HCT116 (cell line): ENCODE measurements around the gene TCERG1L. TPM values are rescaled to one million over a fixed set of nuclear protein-coding genes. Genes with fewer than 3 reads are reported as not detected.
"Not testable (repeated sequence)": the region's sequence is repeated elsewhere in the genome, so short reads cannot be mapped to it uniquely, and the experiment has no call there.

ENCODE experiments used
- ATAC-seq: fragments of 200-7000 bp; cut with Tn5 transposase; 2 replicates; pipeline ENCODE4 v1.9.1; 2020; ENCODE audit warnings: mild to moderate bottlenecking, moderate library complexity
- BruUV-seq: library from RNA; stranded (reverse); fragments of 400-500 nt; replicated peaks from 2 replicates; lab custom pipeline; 2021; lab: Mats Ljungman, UMichigan
- CTCF ChIA-PET: fragments of 300-600 bp; sonication (Branson Sonifier 250); formaldehyde crosslinking; loops from one replicate; lab custom pipeline; 2021; ENCODE audit warnings: antibody characterized with exemption; lab: Charles Lee
- POLR2A ChIA-PET: fragments of 300-600, 350-600 bp; sonication (Branson Sonifier 250); formaldehyde crosslinking; loops from one replicate; lab custom pipeline; 2021; ENCODE audit warnings: antibody characterized with exemption; lab: Charles Lee
- RAD21 ChIA-PET, 2 experiments: fragments of 300-600 bp; sonication (Branson Sonifier 250); formaldehyde crosslinking; loops; one replicate each; lab custom pipeline; 2023; ENCODE audit warnings: low total read pairs in 2 of 2; ENCODE audit not compliant: uncharacterized antibody in 2 of 2, unreplicated experiment in 2 of 2, low non-redundant PET in 1 of 2; lab: Charles Lee
- DNase-seq: peaks from one replicate; pipeline ENCODE4 v3.0.0-alpha.2; 2010; ENCODE audit warnings: low read depth, low spot score
- H2AFZ ChIP-seq: fragments of 200-600 bp; shearing (Covaris generic), sonication (generic); 2 replicates; pipeline ENCODE4 v1.6.1; 2017; ENCODE audit warnings: low read depth, mixed run types, mixed read lengths, antibody characterized with exemption, low read length; ENCODE audit not compliant: poor library complexity, severe bottlenecking
- H3K27ac ChIP-seq: 2 replicates; pipeline ENCODE4 v1.5.1; 2012; ENCODE audit warnings: low read depth, low read length
- H3K27me3 ChIP-seq: fragments of 200-600 bp; sonication (generic); 2 replicates; pipeline ENCODE4 v1.6.1; 2016; ENCODE audit warnings: mixed run types, low read length, mixed read lengths; ENCODE audit not compliant: insufficient read depth
- H3K36me3 ChIP-seq, 2 experiments: fragments of 200-500 bp in 1 of 2; fragments of 200-600 bp in 1 of 2; sonication (Bioruptor generic) in 1 of 2; sonication (generic) in 1 of 2; 2 replicates each; pipeline versions ENCODE4 v1.5.1 to v1.6.1; 2014 to 2016; ENCODE audit warnings: low read length in 2 of 2, inconsistent platforms in 1 of 2, mixed read lengths in 1 of 2, mixed run types in 1 of 2; ENCODE audit not compliant: insufficient read depth in 2 of 2, control insufficient read depth in 1 of 2
- H3K4me1 ChIP-seq, 2 experiments: fragments of 200-600 bp in 1 of 2; sonication (generic) in 1 of 2; 2 replicates each; pipeline versions ENCODE4 v1.5.1 to v1.6.1; 2012 to 2017; ENCODE audit warnings: low read length in 2 of 2, inconsistent platforms in 1 of 2, mild to moderate bottlenecking in 1 of 2, mixed read lengths in 1 of 2, mixed run types in 1 of 2, moderate library complexity in 1 of 2; ENCODE audit not compliant: insufficient read depth in 2 of 2, control insufficient read depth in 1 of 2
- H3K4me2 ChIP-seq: fragments of 200-600 bp; sonication (generic); 2 replicates; pipeline ENCODE4 v1.6.1; 2017; ENCODE audit warnings: mixed run types, low read length, mixed read lengths
- H3K4me3 ChIP-seq, 2 experiments: fragments of 200-600 bp in 1 of 2; sonication (generic) in 1 of 2; replicated peaks in 1 of 2; 2 replicates each; pipeline ENCODE4 v1.5.1; 2011 to 2016; ENCODE audit warnings: low read length in 2 of 2, control low read depth in 1 of 2, low read depth in 1 of 2, mild to moderate bottlenecking in 1 of 2, mixed read lengths in 1 of 2, mixed run types in 1 of 2
- H3K79me2 ChIP-seq: fragments of 200-600 bp; sonication (generic); 2 replicates; pipeline ENCODE4 v1.6.1; 2017; ENCODE audit warnings: mild to moderate bottlenecking, mixed run types, low read length, moderate library complexity, mixed read lengths; ENCODE audit not compliant: insufficient read depth
- H3K9ac ChIP-seq: fragments of 200-600 bp; sonication (generic); 2 replicates; pipeline ENCODE4 v1.6.1; 2016; ENCODE audit warnings: low read length, mixed read lengths
- H3K9me2 ChIP-seq: fragments of 200-600 bp; sonication (generic), shearing (Covaris generic); 2 replicates; pipeline ENCODE4 v1.6.1; 2017; ENCODE audit warnings: mixed run types, mild to moderate bottlenecking, moderate library complexity; ENCODE audit not compliant: insufficient read depth
- H3K9me3 ChIP-seq, 2 experiments: fragments of 200-500 bp in 1 of 2; fragments of 200-600 bp in 1 of 2; sonication (Bioruptor generic) in 1 of 2; sonication (generic) in 1 of 2; 2 replicates each; pipeline ENCODE4 v1.6.1; 2014 to 2017; ENCODE audit warnings: low read length in 2 of 2, mixed read lengths in 2 of 2, inconsistent platforms in 1 of 2, low read depth in 1 of 2, mild to moderate bottlenecking in 1 of 2, mixed run types in 1 of 2, moderate library complexity in 1 of 2; ENCODE audit not compliant: control insufficient read depth in 1 of 2, insufficient read depth in 1 of 2
- H4K20me1 ChIP-seq: fragments of 200-600 bp; sonication (generic), shearing (Covaris generic); 2 replicates; pipeline ENCODE4 v1.6.1; 2017; ENCODE audit warnings: mixed run types, mild to moderate bottlenecking, moderate library complexity; ENCODE audit not compliant: insufficient read depth
- EGR1 ChIP-seq: IDR thresholded peaks from 2 replicates; pipeline ENCODE4 v1.6.1; 2012; ENCODE audit warnings: low read depth
- ELF1 ChIP-seq: IDR thresholded peaks from 2 replicates; pipeline ENCODE4 v1.6.1; 2012; ENCODE audit warnings: low read depth, borderline replicate concordance
- EZH2 ChIP-seq: fragments of 200-600 bp; sonication (generic); IDR thresholded peaks from 2 replicates; pipeline ENCODE4 v1.6.1; 2017; ENCODE audit warnings: antibody characterized with exemption, mixed run types
- FOSL1 ChIP-seq: IDR thresholded peaks from 2 replicates; pipeline ENCODE4 v1.6.1; 2012; ENCODE audit warnings: low read depth
- JUND ChIP-seq: IDR thresholded peaks from 2 replicates; pipeline ENCODE4 v1.6.1; 2012
- POLR2AphosphoS5 ChIP-seq: IDR thresholded peaks from 2 replicates; pipeline ENCODE4 v1.6.1; 2011; ENCODE audit warnings: mild to moderate bottlenecking, low read depth, low read length, moderate library complexity
- RAD21 ChIP-seq: IDR thresholded peaks from 2 replicates; pipeline ENCODE4 v1.6.1; 2012; ENCODE audit warnings: low read depth, mild to moderate bottlenecking
- SIN3A ChIP-seq: IDR thresholded peaks from 2 replicates; pipeline ENCODE4 v1.6.1; 2012; ENCODE audit warnings: low read depth
- SRF ChIP-seq: IDR thresholded peaks from 2 replicates; pipeline ENCODE4 v1.6.1; 2012; ENCODE audit warnings: low read depth
- intact Hi-C: fragments of 100-400 bp; cut with micrococcal nuclease; formaldehyde crosslinking; loops from 2 replicates; pipeline ENCODE4 v1.10.0; 2022
- total RNA-seq: library from RNA; stranded (reverse); gene quantifications from one replicate; pipeline ENCODE4 v1.2.1, GENCODE V29; 2021; ENCODE audit not compliant: unreplicated experiment
- TF ChIP-seq, protein P1 (sequence below): IDR thresholded peaks from 2 replicates; pipeline ENCODE4 v1.6.1; 2012
- TF ChIP-seq, protein P2 (sequence below), 3 experiments: fragments of 200-600 bp in 1 of 3; sonication (generic) in 1 of 3; IDR thresholded peaks in 2 of 3; conservative IDR thresholded peaks in 1 of 3; 2 replicates each; pipeline ENCODE4 v1.5.1; 2012 to 2017; ENCODE audit warnings: low read depth in 2 of 3, low read length in 2 of 3, antibody characterized with exemption in 1 of 3, borderline replicate concordance in 1 of 3, control low read depth in 1 of 3, mild to moderate bottlenecking in 1 of 3, mixed read lengths in 1 of 3, mixed run types in 1 of 3, moderate library complexity in 1 of 3; ENCODE audit not compliant: insufficient read depth in 1 of 3

The TCERG1L gene
- total RNA-seq, 1 experiment from 2014 or later, result not detected

GRCh38 chr10:131155218-131155875 lies 156.2 kb downstream of the TCERG1L start:
- Histone ChIP-seq H3K27me3 (no peaks in the 10 kb centered on the region), H3K27ac (no peak overlapping the region), H3K4me2 (no peak overlapping the region), H3K9me3 (no peaks in the 10 kb centered on the region), H3K9ac (no peak overlapping the region), H3K79me2 (no peaks in the 10 kb centered on the region), H3K36me3 (no peaks in the 10 kb centered on the region)
- ChIA-PET CTCF (no interaction called here), POLR2A (no interaction called here), RAD21 (no interaction called here)
- no peak for DNase-seq
- intact Hi-C loops, result no loop called here
- TF ChIP-seq FOSL1, result no peak
- TF ChIP-seq SRF, result no peak
- no peak for TF ChIP-seq ELF1
- TF ChIP-seq EGR1, result no peak
- no peak for TF ChIP-seq EZH2
- TF ChIP-seq JUND, result no peak
- TF ChIP-seq, all 23 proteins: peak for 0
- H3K4me3 ChIP-seq, result no peak overlapping the region
- no peaks in the 10 kb centered on the region for H4K20me1 ChIP-seq
- ATAC-seq, result no peak
- H3K4me1 ChIP-seq, result no peaks in the 10 kb centered on the region
- H3K9me2 ChIP-seq, result no peaks in the 10 kb centered on the region
- no TSS peak for BruUV-seq
- no peak overlapping the region for H2AFZ ChIP-seq

- Histone ChIP-seq H3K27me3 (no peaks in the 10 kb centered on the region), H3K9me2 (no peaks in the 10 kb centered on the region), H3K4me2 (no peak overlapping the region), H3K9ac (no peak overlapping the region), H3K9me3 (no peaks in the 10 kb centered on the region), H3K4me3 (no peak overlapping the region), H2AFZ (no peak overlapping the region), H4K20me1 (no peaks in the 10 kb centered on the region), H3K4me1 (no peaks in the 10 kb centered on the region), H3K27ac (no peak overlapping the region), H3K79me2 (no peaks in the 10 kb centered on the region), H3K36me3 (no peaks in the 10 kb centered on the region)
- no TSS peak for BruUV-seq
- DNase-seq (no peak), ATAC-seq (no peak)
- intact Hi-C loops, result no loop called here
- ChIA-PET POLR2A (no interaction called here), RAD21 (no interaction called here), CTCF (no interaction called here)
- TF ChIP-seq EGR1, result no peak
- TF ChIP-seq, protein P1, sequence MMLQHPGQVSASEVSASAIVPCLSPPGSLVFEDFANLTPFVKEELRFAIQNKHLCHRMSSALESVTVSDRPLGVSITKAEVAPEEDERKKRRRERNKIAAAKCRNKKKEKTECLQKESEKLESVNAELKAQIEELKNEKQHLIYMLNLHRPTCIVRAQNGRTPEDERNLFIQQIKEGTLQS, result no peak
- TF ChIP-seq POLR2AphosphoS5, result no peak
- TF ChIP-seq, protein P2, sequence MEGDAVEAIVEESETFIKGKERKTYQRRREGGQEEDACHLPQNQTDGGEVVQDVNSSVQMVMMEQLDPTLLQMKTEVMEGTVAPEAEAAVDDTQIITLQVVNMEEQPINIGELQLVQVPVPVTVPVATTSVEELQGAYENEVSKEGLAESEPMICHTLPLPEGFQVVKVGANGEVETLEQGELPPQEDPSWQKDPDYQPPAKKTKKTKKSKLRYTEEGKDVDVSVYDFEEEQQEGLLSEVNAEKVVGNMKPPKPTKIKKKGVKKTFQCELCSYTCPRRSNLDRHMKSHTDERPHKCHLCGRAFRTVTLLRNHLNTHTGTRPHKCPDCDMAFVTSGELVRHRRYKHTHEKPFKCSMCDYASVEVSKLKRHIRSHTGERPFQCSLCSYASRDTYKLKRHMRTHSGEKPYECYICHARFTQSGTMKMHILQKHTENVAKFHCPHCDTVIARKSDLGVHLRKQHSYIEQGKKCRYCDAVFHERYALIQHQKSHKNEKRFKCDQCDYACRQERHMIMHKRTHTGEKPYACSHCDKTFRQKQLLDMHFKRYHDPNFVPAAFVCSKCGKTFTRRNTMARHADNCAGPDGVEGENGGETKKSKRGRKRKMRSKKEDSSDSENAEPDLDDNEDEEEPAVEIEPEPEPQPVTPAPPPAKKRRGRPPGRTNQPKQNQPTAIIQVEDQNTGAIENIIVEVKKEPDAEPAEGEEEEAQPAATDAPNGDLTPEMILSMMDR (IDR thresholded peaks at IDR 0.05 in 2 of 3, conservative IDR thresholded peaks at IDR 0.05 in 1 of 3; ENCODE audit: borderline replicate concordance in 1 of 3, insufficient read depth in 1 of 3, low read depth in 2 of 3, low read length in 2 of 3), result no peak
- no peak for TF ChIP-seq SIN3A
- TF ChIP-seq EZH2, result no peak
- no peak for TF ChIP-seq RAD21
- TF ChIP-seq JUND, result no peak
Measured at GRCh38 chr10:131154306-131155025, 157.1 kb downstream of the TCERG1L start.

GRCh38 chr10:131152456-131152855 lies 159.1 kb downstream of the TCERG1L start:
- H3K4me1 ChIP-seq, H3K36me3 ChIP-seq, H3K27ac ChIP-seq, H3K27me3 ChIP-seq, DNase-seq, H3K4me3 ChIP-seq, BruUV-seq, H3K9ac ChIP-seq, intact Hi-C loops, POLR2A ChIA-PET, H4K20me1 ChIP-seq, H3K4me2 ChIP-seq, ATAC-seq, RAD21 ChIA-PET, H2AFZ ChIP-seq, H3K79me2 ChIP-seq, CTCF ChIA-PET, H3K9me2 ChIP-seq, H3K9me3 ChIP-seq: not testable (repeated sequence)
